Cardiac fibroblast (primary cell): Measurements from ENCODE around the gene UST.

ENCODE experiments used
- DNase-seq, 2 donors: peaks; one replicate each; pipeline versions ENCODE4 v3.0.0 to v3.0.0-alpha.2; 2010; ENCODE audit warnings: low read depth in 2 of 2
- H3K4me3 ChIP-seq, 2 donors: replicated peaks in 1 of 2; 1 replicate in 1 of 2; 2 replicates in 1 of 2; pipeline ENCODE4 v1.5.1; 2011; ENCODE audit warnings: low read depth in 2 of 2, low read length in 2 of 2, mild to moderate bottlenecking in 2 of 2, moderate library complexity in 1 of 2
- TF ChIP-seq, protein P1 (sequence below): IDR thresholded peaks from one replicate; pipeline ENCODE4 v1.5.1; 2011; ENCODE audit warnings: low read depth, mild to moderate bottlenecking, low read length, inconsistent platforms

UST gene

DNA sequence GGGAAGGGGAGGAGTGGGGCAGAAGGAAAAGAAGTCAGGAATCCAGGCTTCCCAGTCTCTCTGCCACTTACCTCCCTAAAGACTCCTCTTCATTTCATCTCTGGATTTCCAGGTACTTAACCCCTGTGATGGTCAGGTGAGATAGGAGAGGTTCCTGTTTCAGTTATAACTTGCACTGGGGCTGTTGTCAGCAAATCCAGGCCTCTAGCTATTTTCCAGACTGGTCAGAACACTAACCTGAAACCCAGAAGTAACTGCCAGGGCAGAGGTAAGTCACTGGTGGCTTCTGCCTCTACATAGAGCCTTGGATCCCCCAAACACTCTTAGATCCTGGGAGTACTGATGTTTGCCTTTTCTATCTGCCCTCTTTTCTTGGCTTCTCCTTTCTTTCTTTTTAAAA is 337.2 kb downstream of the UST start:
- TF ChIP-seq, protein P1, sequence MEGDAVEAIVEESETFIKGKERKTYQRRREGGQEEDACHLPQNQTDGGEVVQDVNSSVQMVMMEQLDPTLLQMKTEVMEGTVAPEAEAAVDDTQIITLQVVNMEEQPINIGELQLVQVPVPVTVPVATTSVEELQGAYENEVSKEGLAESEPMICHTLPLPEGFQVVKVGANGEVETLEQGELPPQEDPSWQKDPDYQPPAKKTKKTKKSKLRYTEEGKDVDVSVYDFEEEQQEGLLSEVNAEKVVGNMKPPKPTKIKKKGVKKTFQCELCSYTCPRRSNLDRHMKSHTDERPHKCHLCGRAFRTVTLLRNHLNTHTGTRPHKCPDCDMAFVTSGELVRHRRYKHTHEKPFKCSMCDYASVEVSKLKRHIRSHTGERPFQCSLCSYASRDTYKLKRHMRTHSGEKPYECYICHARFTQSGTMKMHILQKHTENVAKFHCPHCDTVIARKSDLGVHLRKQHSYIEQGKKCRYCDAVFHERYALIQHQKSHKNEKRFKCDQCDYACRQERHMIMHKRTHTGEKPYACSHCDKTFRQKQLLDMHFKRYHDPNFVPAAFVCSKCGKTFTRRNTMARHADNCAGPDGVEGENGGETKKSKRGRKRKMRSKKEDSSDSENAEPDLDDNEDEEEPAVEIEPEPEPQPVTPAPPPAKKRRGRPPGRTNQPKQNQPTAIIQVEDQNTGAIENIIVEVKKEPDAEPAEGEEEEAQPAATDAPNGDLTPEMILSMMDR, result no peak
- no peak overlapping the region for H3K4me3 ChIP-seq

DNA sequence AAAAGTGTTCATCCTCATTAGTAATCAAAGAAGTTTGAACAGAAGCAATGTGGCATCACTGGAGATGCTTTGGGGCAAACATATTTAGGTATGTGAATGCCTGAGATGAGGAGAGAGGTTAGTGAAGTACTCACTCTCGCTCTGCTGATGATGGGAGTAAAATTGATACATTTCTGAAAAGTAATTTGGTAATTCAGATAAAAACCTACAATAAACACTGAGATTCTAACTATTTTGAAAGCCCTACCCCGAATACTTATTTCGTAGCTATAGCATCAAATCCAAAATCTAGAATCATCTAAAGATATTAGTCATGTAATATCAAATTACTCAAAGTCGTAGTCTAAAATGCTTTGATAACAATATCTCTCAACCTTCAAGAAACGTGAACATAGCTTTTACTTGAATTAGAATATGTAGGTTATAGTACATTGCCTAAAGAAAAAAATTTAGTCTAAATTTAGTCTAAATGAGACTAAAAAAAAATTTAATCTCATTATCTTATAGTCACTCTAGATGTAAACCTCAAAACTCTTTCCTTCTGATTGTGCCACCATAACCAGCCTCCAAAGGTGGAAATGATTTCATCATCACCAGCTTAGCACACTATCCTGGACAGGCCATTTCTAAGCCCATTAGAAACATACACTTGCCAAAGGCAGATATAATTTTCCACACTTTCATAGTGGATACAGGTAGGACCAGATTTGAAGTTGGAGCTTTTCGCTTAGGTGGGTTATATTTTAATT is 338.2 kb downstream of the UST start:
- TF ChIP-seq, protein P1, result no peak
- H3K4me3 ChIP-seq, result no peak overlapping the region
- DNase-seq, result no peak

More for the DNA sequence above, 337.2 kb downstream of the UST start:
- DNase-seq, result no peak

DNA sequence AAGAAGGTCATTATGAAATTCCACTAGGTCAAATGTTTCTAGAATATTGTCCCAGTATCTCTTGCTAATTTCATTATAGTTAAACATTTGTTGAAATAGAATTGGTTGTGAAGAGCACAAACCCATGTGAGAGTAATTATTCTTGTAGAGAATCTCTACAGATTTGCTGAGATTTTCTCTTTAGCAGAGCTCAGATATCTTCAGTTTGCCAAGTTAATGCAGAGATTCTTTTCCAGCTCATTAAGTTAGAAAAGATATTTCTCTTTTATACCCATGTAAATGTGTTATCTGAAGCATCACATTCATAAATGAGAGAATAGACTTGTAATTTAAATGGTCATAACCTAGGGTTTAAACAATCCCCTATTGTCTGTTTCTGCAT is 338.7 kb downstream of the UST start:
- TF ChIP-seq, protein P1, result no peak

DNA sequence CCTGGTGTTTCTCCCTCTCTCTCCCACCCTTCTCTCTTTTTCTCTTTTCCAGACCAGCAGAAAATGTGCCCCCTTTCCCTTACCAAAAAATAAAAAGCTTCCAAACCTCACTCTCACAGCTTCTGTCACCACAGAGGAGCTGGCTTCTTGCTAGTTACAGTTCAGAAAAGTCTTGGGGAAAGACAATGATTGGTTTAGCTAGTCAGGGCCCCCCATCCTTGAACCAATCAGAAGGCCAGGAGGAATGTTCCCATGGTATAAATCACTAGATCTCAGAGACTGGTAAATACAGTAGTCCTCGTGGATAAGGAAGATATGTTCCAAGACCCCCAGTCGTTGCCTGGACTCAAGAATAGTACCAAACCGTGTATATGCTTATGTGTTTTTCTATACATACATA is 339.5 kb downstream of the UST start:
- no peak for DNase-seq
- TF ChIP-seq, protein P1, result no peak
- H3K4me3 ChIP-seq, result no peak overlapping the region

More for the DNA sequence above, 338.7 kb downstream of the UST start:
- H3K4me3 ChIP-seq, result no peak overlapping the region
- no peak for DNase-seq

DNA sequence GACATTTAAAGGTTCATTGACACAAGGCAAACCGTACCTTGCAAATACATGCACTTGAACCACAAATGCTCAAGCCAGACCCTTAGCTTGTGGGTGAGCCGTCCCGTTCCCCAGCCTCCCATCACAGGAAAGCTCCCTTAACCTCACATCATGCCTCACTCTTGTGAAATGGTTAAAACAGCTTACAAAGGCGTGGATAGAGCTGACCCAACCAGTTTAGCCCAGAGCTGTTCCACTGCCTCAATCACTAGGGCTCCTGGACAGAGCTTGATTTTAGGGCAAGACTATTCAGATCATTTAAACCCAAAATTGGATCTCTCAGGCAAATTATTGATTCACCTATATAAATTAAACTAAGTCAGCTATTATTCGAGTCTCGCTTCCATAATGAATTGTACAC is 341.1 kb downstream of the UST start:
- TF ChIP-seq, protein P1, result no peak
- no peak overlapping the region for H3K4me3 ChIP-seq
- DNase-seq, result no peak

DNA sequence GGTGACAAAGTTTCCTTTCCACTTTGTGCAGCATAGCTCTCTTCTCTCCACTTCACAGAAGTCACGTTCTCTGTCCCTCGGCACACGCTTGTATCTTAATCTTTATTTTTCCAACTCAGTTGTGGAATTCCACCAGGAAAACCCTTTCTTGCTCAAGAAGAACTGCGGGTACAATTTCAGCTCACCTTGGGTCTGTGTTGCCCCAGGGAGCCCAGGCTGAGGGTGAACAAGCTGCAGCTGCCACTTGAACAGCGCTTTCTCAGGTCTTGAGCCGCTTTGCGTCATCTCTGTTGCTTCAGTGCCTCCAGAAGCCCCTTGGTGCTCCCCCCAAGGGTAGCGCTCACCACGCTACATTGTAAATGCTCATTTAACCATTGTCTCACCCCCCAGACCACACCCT is 341.5 kb downstream of the UST start:
- no peak overlapping the region for H3K4me3 ChIP-seq
- TF ChIP-seq, protein P1, result no peak
- no peak for DNase-seq

DNA sequence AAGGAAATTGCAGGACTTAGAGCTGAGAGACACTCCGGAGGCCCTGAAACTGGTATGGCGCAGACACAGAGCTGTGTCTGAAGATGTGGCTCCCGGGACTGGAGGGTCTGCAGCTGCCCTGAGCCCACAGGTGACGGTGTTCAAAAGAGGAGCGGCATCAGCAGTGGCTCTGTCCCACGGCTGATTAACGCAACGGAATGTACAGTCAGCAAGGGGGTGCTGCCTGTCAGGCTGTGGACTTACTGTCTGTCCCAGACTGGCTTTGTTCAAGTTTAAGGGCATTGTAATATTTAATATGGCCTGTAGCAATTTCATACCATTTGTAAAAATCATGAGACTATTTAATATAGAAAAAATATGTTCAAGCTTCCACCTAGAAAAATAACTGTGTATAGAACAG is 342.7 kb downstream of the UST start:
- no peak for DNase-seq
- TF ChIP-seq, protein P1, result no peak
- no peak overlapping the region for H3K4me3 ChIP-seq
